Tibial artery (tissue), 4 donors: ENCODE measurements around the gene TMEM106A.
"Not testable (repeated sequence)": the region's sequence is repeated elsewhere in the genome, so short reads cannot be mapped to it uniquely, and the experiment has no call there.

Source experiments
- DNase-seq, 2 donors: peaks; one replicate each; pipeline ENCODE4 v3.0.0-alpha.2; 2019
- H3K27ac ChIP-seq, 2 donors: fragments of 200-600 bp; sonication (generic) in 1 of 2; 1 replicate in 1 of 2; 2 replicates in 1 of 2; pipeline ENCODE4 v1.5.1; 2018 to 2019; ENCODE audit warnings: mild to moderate bottlenecking in 1 of 2
- H3K27me3 ChIP-seq, 2 donors: fragments of 200-600 bp; sonication (generic) in 1 of 2; one replicate each; pipeline versions ENCODE4 v1.5.1 to v1.6.0; 2016 to 2019
- H3K36me3 ChIP-seq, 3 donors: fragments of 200-600 bp; sonication (generic) in 2 of 3; one replicate each; pipeline ENCODE4 v1.5.1; 2016 to 2019; ENCODE audit warnings: mild to moderate bottlenecking in 2 of 3
- H3K4me1 ChIP-seq, 4 donors: fragments of 200-600 bp; sonication (generic) in 2 of 4; 1 replicate in 3 of 4; 2 replicates in 1 of 4; pipeline ENCODE4 v1.5.1; 2016 to 2019
- H3K4me3 ChIP-seq, 2 donors: fragments of 200-600 bp; sonication (generic) in 1 of 2; 1 replicate in 1 of 2; 2 replicates in 1 of 2; pipeline ENCODE4 v1.5.1; 2018 to 2019; ENCODE audit warnings: mild to moderate bottlenecking in 2 of 2
- H3K9me3 ChIP-seq, 3 donors: fragments of 200-600 bp; sonication (generic) in 1 of 3; one replicate each; pipeline ENCODE4 v1.5.1; 2016 to 2019
- intact Hi-C: fragments of 100-400 bp; cut with DNase I; formaldehyde crosslinking; loops from one replicate; pipeline ENCODE4 v1.15.0; 2023; ENCODE audit warnings: low total_unique reads
- TF ChIP-seq, protein P1 (sequence below), 2 experiments: fragments of 200-600 bp in 1 of 2; fragments of 450-650 bp in 1 of 2; IDR thresholded peaks; one replicate each; pipeline ENCODE4 v1.5.1; 2017 to 2019; ENCODE audit warnings: antibody characterized with exemption in 2 of 2, mild to moderate bottlenecking in 1 of 2, moderate library complexity in 1 of 2

TMEM106A gene

DNA sequence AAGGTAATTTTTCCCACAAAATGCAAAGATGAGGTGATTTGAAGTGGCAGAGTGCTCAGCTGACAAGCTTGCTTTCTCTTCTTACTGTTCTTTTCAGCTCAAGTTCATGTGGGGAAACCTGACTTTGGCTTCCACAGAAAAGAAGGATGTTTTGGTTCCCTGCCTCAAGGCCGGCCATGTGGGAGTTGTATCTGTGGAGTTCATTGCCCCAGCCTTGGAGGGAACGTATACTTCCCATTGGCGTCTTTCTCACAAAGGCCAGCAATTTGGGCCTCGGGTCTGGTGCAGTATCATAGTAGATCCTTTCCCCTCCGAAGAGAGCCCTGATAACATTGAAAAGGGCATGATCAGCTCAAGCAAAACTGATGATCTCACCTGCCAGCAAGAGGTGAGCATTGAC, 18.4 kb upstream of the TMEM106A start:
- Histone ChIP-seq H3K9me3 (no peaks in the 10 kb centered on the region), H3K27ac (no peak overlapping the region), H3K27me3 (no peaks in the 10 kb centered on the region), H3K4me3 (no peak overlapping the region), H3K4me1 (no peaks in the 10 kb centered on the region), H3K36me3 (peaks cover 100% of the 10 kb centered on the region in 3 donors)
- intact Hi-C loops: no loop called here
- DNase-seq: no peak
- TF ChIP-seq, protein P1, sequence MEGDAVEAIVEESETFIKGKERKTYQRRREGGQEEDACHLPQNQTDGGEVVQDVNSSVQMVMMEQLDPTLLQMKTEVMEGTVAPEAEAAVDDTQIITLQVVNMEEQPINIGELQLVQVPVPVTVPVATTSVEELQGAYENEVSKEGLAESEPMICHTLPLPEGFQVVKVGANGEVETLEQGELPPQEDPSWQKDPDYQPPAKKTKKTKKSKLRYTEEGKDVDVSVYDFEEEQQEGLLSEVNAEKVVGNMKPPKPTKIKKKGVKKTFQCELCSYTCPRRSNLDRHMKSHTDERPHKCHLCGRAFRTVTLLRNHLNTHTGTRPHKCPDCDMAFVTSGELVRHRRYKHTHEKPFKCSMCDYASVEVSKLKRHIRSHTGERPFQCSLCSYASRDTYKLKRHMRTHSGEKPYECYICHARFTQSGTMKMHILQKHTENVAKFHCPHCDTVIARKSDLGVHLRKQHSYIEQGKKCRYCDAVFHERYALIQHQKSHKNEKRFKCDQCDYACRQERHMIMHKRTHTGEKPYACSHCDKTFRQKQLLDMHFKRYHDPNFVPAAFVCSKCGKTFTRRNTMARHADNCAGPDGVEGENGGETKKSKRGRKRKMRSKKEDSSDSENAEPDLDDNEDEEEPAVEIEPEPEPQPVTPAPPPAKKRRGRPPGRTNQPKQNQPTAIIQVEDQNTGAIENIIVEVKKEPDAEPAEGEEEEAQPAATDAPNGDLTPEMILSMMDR (IDR thresholded peaks at IDR 0.05): no peak

DNA sequence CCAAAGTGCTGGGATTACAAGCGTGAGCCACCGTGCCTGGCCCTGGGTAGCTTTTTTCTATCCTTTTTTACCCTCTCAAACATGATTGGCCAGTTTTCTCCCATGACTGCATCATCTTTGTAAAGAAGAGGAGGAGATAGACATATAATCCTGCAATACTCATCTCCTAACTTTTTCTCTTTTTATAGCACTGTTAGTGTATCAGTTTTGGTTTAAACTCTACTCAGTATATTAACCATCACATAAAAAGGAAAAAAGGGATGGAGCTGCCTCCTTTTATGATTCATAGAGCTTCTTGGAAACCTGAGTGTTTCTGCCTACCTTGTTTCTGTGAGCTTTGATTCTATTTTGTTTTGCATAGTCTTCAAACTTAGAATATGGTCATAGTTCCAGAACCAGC, 12.0 kb upstream of the TMEM106A start:
- Histone ChIP-seq H3K4me1 (no peaks in the 10 kb centered on the region), H3K9me3 (no peaks in the 10 kb centered on the region), H3K36me3 (peaks cover 99 to 100% (median 100%) of the 10 kb centered on the region in 3 donors), H3K27me3 (no peaks in the 10 kb centered on the region), H3K27ac (no peak overlapping the region), H3K4me3 (no peak overlapping the region)
- DNase-seq: no peak
- intact Hi-C loops: no loop called here
- TF ChIP-seq, protein P1 (IDR thresholded peaks at IDR 0.05): no peak

DNA sequence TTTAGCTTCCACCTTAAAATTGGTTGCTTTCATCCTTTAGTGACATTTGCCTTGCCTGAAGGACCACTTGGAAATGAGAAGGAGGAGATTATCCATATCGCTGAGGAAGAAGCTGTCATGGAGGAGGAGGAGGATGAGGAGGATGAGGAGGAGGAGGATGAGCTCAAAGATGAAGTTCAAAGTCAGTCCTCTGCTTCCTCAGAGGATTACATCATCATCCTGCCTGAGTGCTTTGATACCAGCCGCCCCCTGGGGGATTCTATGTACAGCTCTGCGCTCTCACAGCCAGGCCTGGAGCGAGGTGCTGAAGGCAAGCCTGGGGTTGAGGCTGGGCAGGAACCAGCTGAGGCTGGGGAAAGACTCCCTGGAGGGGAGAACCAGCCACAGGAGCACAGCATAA, 11.5 kb upstream of the TMEM106A start:
- intact Hi-C loops: no loop called here
- H3K27ac ChIP-seq: no peak overlapping the region
- H3K27me3 ChIP-seq: no peaks in the 10 kb centered on the region
- H3K4me1 ChIP-seq: no peaks in the 10 kb centered on the region
- peaks cover 97 to 100% (median 100%) of the 10 kb centered on the region in 3 donors for H3K36me3 ChIP-seq
- no peak for DNase-seq
- TF ChIP-seq, protein P1 (IDR thresholded peaks at IDR 0.05): no peak
- H3K9me3 ChIP-seq: no peaks in the 10 kb centered on the region
- H3K4me3 ChIP-seq: no peak overlapping the region

DNA sequence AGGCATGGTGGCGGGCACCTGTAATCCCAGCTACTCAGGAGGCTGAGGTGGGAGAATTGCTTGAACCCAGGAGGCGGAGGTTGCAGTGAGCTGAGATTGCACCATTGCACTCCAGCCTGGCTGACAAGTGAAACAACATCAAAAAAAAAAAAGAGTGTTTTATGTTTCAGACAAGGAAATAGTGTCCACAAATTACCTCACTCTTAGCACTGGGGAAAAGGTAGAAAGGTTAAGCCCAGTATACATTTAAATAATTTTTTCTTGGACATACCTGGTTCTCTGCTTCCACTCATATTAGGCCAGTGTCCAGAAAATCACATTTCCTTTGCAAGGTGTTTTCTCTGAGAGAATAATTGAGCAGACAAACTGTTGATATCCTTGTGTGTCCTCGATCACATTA, 8.7 kb upstream of the TMEM106A start:
- H3K27me3 ChIP-seq, H3K27ac ChIP-seq, H3K9me3 ChIP-seq, intact Hi-C loops, DNase-seq, H3K4me1 ChIP-seq, H3K4me3 ChIP-seq: not testable (repeated sequence)
- H3K36me3 ChIP-seq: peaks cover 87 to 100% (median 95%) of the 10 kb centered on the region in 3 donors

DNA sequence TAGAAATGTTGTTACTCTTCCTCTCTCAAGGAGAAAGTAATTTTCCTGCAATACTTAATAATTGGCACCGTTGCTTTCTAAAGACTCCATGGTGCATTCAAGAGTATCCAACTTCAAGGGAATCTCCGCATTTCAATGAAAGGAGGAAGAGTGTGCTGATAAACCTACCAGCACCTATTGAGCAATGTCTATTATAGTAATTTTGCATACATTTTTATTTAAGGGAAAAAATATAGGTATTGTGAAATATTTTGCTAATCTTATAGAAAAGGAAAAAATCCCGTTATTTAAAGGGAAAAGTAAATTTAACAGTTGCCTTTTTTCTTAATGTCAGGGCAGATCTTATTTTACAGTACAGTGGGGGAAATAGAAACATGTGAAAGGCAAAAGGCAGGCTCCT, 1.1 kb upstream of the TMEM106A start:
- H3K4me3 ChIP-seq: no peak overlapping the region
- peak overlapping the region; percentile 75 for H3K27ac ChIP-seq
- intact Hi-C loops: loop anchor here (5.0 kb wide), 1 partner anchor 127 kb away; no protein-coding TSS in a partner anchor
- TF ChIP-seq, protein P1 (IDR thresholded peaks at IDR 0.05): no peak
- H3K36me3 ChIP-seq: peaks cover 23 to 52% (median 37%) of the 10 kb centered on the region in 3 donors
- DNase-seq: no peak
- H3K4me1 ChIP-seq: peaks cover 0 to 21% (median 17%) of the 10 kb centered on the region in 4 donors
- H3K27me3 ChIP-seq: no peaks in the 10 kb centered on the region
- no peaks in the 10 kb centered on the region for H3K9me3 ChIP-seq

DNA sequence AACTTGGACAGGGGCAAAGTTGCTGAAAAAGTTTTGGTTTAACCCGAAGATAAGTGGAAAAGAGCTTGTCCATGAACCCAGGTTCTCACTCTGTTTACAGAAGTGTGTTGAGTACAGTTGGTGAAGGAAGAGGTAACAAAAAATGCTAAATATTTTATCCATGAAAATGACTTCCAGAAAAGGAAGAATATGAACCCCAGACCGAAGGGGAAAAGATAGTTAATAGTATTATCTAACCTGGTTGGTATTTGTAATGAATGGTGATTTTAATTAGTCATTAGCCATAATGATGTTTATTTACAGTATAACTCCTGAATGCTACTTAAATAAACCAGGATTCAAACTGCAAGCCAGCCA, 574 bp upstream of the TMEM106A start:
- no peaks in the 10 kb centered on the region for H3K9me3 ChIP-seq
- intact Hi-C loops: loop anchor here (5.0 kb wide), 1 partner anchor 126 kb away; no protein-coding TSS in a partner anchor
- peak overlapping the region; percentile 57 to 58 for H3K4me3 ChIP-seq
- H3K27me3 ChIP-seq: no peaks in the 10 kb centered on the region
- DNase-seq: no peak
- H3K36me3 ChIP-seq: peaks cover 23 to 52% (median 39%) of the 10 kb centered on the region in 3 donors
- TF ChIP-seq, protein P1 (IDR thresholded peaks at IDR 0.05): no peak
- peak overlapping the region; percentile 75 for H3K27ac ChIP-seq
- peaks cover 0 to 21% (median 17%) of the 10 kb centered on the region in 4 donors for H3K4me1 ChIP-seq
